Neural crest cell (in vitro differentiated cells): ENCODE data around the gene FIBP. TPM values are rescaled to one million over a fixed set of nuclear protein-coding genes. Genes with fewer than 3 reads are reported as not detected.

ENCODE experiments used
- DNase-seq: peaks from one replicate; pipeline ENCODE4 v3.0.0; 2021; ENCODE audit warnings: low read depth, mixed read lengths, low spot score
- H3K27ac Mint-ChIP-seq: one replicate; pipeline ENCODE4 v1.8.0; 2021; ENCODE audit warnings: mild to moderate bottlenecking, mixed read lengths; ENCODE audit not compliant: unreplicated experiment
- H3K27me3 Mint-ChIP-seq: 2 replicates; pipeline ENCODE4 v1.8.0; 2021; ENCODE audit warnings: low read depth, mild to moderate bottlenecking, mixed read lengths
- H3K36me3 Mint-ChIP-seq: 2 replicates; pipeline ENCODE4 v1.8.0; 2021; ENCODE audit warnings: low read depth, mild to moderate bottlenecking, mixed read lengths
- H3K4me1 Mint-ChIP-seq: 2 replicates; pipeline ENCODE4 v1.8.0; 2021; ENCODE audit warnings: mixed read lengths
- H3K4me3 Mint-ChIP-seq: one replicate; pipeline ENCODE4 v1.8.0; 2021; ENCODE audit warnings: mild to moderate bottlenecking, mixed read lengths
- H3K9me3 Mint-ChIP-seq: 2 replicates; pipeline ENCODE4 v1.8.0; 2021; ENCODE audit warnings: mixed read lengths
- total RNA-seq: library from RNA; stranded (reverse); gene quantifications from 2 replicates; pipeline ENCODE4 v1.2.1, GENCODE V29; 2021
- TF ChIP-seq, protein P1 (sequence below): fragments of 200-600 bp; sonication (generic); conservative IDR thresholded peaks from 2 replicates; pipeline ENCODE4 v1.5.0; 2021; ENCODE audit warnings: antibody characterized with exemption, mild to moderate bottlenecking

Gene FIBP
- total RNA-seq, 1 donor from 2014 or later: 90.0 TPM

DNA sequence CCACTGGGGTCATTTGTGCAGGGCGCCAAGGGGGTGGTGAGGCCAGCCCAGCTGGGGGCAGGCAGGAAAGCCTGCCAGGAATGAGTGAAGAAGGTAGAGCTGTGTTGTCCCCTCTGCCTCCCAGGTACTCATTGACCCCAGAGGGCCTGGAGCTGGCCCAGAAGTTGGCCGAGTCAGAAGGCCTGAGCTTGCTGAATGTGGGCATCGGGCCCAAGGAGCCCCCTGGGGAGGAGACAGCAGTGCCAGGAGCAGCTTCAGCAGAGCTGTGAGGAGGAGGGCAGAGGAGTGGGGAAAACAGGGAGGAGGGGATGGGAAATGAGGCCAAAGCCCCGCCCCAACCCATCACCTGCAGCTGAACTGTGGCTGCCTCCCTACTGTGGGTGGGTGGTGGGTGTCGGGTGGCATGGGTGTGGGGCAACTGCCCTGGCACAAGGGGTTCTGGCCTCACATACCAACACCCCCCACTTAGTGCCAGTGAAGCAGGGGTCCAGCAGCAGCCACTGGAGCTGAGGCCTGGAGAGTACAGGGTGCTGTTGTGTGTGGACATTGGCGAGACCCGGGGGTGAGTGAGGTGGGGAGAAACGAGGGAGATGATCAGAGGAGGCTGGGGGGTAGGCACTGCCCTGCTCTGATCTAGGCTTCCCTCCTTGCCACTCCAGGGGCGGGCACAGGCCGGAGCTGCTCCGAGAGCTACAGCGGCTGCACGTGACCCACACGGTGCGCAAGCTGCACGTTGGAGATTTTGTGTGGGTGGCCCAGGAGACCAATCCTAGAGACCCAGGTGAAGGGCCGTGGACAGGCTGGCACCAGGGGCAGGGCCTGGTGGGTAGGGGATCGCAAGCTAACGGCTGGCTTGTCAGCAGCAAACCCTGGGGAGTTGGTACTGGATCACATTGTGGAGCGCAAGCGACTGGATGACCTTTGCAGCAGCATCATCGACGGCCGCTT, 25.1 kb downstream of the FIBP start:
- H3K36me3 Mint-ChIP-seq: peaks cover 8% of the 10 kb centered on the region
- H3K27ac Mint-ChIP-seq: no peak overlapping the region
- no peak for DNase-seq
- TF ChIP-seq, protein P1, sequence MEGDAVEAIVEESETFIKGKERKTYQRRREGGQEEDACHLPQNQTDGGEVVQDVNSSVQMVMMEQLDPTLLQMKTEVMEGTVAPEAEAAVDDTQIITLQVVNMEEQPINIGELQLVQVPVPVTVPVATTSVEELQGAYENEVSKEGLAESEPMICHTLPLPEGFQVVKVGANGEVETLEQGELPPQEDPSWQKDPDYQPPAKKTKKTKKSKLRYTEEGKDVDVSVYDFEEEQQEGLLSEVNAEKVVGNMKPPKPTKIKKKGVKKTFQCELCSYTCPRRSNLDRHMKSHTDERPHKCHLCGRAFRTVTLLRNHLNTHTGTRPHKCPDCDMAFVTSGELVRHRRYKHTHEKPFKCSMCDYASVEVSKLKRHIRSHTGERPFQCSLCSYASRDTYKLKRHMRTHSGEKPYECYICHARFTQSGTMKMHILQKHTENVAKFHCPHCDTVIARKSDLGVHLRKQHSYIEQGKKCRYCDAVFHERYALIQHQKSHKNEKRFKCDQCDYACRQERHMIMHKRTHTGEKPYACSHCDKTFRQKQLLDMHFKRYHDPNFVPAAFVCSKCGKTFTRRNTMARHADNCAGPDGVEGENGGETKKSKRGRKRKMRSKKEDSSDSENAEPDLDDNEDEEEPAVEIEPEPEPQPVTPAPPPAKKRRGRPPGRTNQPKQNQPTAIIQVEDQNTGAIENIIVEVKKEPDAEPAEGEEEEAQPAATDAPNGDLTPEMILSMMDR: no peak
- H3K4me1 Mint-ChIP-seq: peaks cover 42% of the 10 kb centered on the region
- peak overlapping the region; percentile 95 for H3K4me3 Mint-ChIP-seq
- H3K9me3 Mint-ChIP-seq: no peaks in the 10 kb centered on the region
- no peaks in the 10 kb centered on the region for H3K27me3 Mint-ChIP-seq

DNA sequence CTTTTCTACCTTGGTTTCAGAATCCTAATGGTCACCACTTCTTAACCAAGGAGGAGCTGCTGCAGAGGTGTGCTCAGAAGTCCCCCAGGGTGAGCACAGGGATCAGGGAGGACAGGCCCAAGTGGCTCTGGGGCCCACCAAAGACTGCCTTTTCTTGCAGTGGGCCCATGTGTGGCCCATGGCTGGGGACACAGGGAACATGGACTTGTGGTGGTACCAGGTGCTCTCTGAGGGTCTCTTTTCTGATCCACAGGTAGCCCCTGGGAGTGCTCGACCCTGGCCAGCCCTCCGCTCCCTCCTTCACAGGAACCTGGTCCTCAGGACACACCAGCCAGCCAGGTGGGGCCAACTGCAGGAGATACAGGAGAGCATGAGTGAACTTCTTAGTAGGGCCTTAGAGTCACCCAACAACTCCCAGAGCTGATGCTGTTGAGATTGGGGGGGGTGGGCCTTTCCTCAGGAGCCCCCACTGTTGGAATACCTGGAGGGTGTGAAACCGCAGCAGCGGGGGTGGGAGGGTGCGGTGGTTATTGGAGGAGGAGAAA, 26.0 kb downstream of the FIBP start:
- Mint-ChIP-seq H3K4me3 (peak overlapping the region; percentile 95), H3K27ac (no peak overlapping the region), H3K27me3 (no peaks in the 10 kb centered on the region), H3K4me1 (peaks cover 33% of the 10 kb centered on the region), H3K36me3 (peaks cover 6% of the 10 kb centered on the region), H3K9me3 (no peaks in the 10 kb centered on the region)
- TF ChIP-seq, protein P1: no peak
- DNase-seq: no peak

DNA sequence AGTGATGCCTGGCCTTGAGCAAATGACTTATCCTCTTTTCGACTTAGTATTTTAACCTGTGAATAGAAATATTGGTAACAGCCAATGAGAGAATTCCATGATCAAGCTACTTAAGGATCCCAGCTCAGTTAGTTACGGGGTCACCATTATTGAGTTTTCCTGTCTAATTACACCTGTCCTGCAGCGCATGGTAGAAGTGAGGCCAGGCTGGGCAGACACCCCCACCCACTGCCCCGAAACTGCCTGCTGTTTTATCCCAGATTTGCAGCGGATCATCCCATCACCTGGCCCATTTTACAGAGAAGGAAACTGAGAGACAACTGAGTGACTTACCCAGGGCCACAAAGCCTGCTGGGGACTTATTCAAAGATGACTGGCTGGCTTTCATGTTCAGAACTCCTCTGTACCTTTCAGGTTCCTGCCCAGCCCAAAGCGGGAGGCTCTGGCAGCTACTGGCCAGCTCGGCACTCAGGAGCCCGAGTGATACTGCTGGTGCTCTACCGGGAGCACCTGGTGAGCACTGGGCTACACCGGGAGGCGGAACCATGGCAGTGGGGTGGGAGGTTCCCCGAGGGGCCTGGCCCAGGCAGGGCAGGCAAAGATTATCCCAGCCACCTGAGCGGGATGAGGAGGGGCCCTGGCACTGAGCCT, 26.6 kb downstream of the FIBP start:
- TF ChIP-seq, protein P1: no peak
- Mint-ChIP-seq H3K9me3 (no peaks in the 10 kb centered on the region), H3K4me1 (peaks cover 34% of the 10 kb centered on the region), H3K27me3 (peaks cover 3% of the 10 kb centered on the region), H3K4me3 (peak overlapping the region; percentile 95), H3K27ac (no peak overlapping the region), H3K36me3 (peaks cover 7% of the 10 kb centered on the region)
- DNase-seq: no peak

DNA sequence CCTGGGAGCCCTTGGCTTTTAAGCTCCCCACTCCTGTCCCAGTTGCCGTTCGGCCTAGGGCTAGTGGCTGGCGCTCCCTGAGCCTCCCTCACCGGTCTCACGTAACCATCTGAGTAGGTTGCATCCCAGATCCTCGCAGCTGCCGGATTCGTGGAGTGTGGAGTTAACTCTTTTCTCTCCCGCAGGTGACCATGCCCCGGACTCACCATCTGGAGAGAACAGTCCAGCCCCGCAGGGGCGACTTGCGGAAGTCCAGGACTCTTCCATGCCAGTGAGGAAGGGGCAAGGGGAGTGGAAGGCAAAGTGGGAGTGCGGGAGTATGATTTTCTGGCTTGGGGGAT, 27.1 kb downstream of the FIBP start:
- H3K4me1 Mint-ChIP-seq: peaks cover 39% of the 10 kb centered on the region
- peak overlapping the region; percentile 95 for H3K4me3 Mint-ChIP-seq
- peaks cover 8% of the 10 kb centered on the region for H3K27me3 Mint-ChIP-seq
- H3K27ac Mint-ChIP-seq: peak overlapping the region; percentile 27
- peaks cover 12% of the 10 kb centered on the region for H3K36me3 Mint-ChIP-seq
- no peaks in the 10 kb centered on the region for H3K9me3 Mint-ChIP-seq
- no peak for DNase-seq
- TF ChIP-seq, protein P1: no peak

DNA sequence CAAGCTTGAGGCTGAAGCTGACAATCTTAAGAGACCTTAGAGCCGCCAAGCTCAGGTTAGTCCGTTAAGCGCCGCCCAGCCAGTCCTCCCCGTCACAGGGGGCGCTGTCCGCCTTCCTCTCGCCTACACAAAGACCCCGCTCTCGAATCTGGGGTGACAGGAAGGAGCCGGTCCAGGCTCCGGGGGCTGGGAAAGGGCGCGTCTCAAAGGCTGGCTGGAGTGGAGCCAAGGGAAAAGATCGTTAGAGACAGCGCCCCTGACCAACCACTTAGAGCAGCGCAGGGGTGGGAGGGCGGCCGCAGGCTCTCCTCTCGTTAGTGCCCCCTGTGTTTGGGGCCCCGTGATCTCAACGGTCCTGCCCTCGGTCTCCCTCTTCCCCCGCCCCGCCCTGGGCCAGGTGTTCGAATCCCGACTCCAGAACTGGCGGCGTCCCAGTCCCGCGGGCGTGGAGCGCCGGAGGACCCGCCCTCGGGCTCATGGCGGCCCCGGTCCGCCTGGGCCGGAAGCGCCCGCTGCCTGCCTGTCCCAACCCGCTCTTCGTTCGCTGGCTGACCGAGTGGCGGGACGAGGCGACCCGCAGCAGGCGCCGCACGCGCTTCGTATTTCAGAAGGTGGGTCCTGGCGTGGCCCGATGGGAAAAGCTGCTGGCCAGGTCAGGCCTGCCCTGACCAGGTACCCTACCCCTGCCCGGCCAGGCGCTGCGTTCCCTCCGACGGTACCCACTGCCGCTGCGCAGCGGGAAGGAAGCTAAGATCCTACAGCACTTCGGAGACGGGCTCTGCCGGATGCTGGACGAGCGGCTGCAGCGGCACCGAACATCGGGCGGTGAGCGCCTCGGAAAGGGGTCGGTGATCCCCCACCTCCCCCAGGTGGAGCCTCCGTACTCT, 27.8 kb downstream of the FIBP start, which contains the start of gene MUS81:
MUS81 (plus strand) TSS at position 156 of the 887 bp plus-strand sequence; CDS start at position 477, 321 bp downstream.
- Mint-ChIP-seq H3K9me3 (no peaks in the 10 kb centered on the region), H3K27ac (peak within 1 kb of the TSS; percentile 99), H3K4me1 (peaks cover 45% of the 10 kb centered on the region), H3K27me3 (peaks cover 12% of the 10 kb centered on the region), H3K4me3 (peak within 1 kb of the TSS; percentile 95), H3K36me3 (peaks cover 19% of the 10 kb centered on the region)
- TF ChIP-seq, protein P1: peak; percentile 96
- DNase-seq: peak; percentile 98
